ENCODE results near the gene NSG1.

Gene NSG1

DNA sequence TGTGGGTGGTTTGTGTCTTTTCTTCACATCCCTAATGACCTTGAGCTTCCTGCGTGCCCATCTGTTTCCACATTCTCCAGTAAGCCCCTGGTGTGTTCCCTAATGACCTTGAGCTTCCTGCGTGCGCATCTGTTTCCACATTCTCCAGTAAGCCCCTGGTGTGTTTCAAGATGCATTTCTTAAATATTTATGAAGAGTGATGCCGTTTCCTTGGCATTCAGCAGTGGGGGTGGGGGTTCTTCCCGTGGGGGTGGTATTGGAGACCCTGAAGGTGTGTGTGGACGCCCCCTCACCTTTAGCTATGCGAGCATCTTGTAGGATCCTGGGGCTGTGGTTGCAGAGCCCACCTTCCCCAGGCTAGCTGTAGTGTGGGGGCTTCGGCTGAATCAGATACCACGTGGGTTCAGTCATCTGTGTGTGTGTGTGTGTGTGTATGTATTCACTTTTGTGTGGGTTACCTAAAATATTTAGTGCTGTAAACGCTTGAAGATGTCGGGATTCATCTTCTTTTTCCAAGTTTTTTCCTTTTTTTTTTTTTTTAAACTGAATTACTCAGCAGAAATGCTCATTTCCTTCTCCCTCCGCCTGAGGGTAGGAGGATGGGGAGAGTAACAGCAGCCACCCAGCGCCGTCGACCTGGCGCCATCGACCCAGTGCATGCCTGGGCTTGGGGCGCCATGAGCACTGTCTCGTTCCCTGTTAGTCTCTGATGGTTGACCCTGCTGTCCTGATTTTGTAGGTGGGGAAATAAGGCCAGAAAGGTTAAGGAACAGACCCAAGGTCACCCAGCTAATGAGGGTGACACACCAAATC, 9.9 kb downstream of the NSG1 start:
- DNase-seq, result no peak

DNA sequence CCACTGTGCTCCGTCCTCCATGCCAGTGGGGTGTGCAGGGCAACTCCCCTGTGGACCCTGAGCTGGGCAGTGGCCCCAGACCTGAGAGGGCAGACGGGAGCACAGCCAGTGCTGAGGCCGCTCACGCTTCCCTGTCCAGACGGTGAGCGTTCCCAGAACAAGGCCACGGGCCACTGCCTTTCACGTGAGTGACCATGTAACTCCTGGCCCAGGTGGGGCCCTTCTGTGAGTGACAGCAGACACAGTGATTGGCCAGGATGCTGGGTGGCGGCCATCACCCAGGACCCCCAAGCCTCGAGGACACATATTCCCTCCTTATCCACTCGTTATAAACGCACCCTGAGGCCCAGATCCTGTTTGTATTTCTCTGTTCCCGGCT, 10.5 kb downstream of the NSG1 start:
- DNase-seq, result no peak

DNA sequence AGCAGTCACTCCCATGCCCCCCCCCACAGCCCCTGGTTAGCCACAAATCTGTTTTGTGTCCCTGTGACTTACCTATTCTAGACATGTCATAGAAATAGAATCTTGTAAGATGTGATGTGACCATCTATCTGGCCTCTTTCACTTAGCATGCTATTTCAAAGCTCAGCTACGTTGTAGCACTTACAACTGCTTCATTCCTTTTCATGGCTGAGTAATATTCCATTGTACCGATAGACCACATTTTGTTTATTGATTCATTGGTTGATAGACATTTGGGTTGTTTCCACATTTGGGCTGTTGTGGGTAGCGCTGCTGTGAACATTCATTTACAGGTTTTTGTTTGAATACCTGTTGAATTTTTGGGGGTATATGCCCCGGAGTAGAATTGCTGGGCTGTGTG, 11.5 kb downstream of the NSG1 start:
- no peak for DNase-seq

DNA sequence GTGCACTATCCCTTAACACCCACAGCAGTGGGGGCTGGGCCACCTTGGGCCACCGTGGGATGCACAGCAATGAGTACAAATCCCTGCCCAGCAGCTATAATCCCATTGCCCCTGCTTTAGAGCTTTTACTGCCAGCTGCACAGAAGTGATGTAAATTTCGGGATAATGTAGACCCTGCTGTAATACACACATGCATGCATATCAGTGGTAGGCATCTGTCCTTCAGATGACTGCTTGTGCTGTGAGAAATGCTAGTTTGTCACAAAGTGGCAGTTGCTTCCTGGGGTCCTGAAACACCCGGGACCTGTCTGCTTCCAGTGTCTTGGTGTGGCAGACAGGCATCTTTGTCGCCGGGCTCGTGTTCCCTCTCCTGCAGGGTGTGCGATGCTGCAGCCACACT, 14.1 kb downstream of the NSG1 start:
- no peak for DNase-seq

DNA sequence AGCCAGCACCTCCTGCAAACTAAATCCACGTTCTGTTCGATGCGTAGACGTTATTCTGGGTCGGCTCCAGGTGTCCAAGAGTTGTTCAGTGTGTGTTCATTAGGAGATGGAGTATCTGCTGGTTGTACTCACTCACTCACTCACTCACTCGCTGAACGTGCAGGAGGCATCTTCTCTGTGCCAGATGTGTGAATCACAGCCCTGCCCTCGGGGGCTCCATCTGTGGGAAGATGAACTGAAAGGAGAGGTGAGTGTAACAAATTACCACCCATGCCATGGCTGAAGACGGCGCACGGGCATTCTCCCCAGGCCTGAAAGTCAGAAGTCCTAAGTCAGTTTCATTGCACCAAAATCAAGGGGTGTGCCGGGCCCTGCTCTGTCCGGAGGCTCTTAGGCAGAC, 16.1 kb downstream of the NSG1 start:
- no peak for DNase-seq

DNA sequence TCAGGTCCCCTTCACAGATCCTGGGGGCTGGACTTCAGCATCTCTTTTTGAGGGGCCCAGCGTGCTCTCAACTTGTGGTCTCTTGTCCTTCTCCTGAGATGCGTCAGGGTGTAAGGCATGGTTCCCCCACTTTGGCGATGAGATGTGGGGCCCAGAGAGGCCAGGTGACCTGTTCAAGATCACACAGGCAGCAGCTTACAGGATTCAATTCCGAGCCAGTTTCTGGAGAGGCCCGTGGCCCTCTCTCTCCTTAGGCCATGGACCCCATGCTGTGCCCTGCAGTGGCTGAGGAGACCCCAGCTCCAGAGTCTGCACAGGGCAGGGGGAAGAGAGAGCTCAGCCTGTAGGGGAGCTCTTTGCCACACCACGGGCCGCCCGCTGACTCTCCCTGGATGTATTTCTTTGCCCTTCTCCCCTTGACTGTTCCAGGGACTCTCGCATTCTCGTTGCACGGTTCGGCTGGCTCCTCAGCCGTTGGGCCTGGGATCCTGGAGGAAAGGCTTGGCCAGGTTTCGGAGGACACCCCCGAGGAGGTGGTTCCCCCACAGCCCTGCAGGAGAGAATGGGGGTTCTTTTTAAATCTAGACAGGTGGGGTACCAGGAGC, 18.6 kb downstream of the NSG1 start:
- DNase-seq, result no peak

DNA sequence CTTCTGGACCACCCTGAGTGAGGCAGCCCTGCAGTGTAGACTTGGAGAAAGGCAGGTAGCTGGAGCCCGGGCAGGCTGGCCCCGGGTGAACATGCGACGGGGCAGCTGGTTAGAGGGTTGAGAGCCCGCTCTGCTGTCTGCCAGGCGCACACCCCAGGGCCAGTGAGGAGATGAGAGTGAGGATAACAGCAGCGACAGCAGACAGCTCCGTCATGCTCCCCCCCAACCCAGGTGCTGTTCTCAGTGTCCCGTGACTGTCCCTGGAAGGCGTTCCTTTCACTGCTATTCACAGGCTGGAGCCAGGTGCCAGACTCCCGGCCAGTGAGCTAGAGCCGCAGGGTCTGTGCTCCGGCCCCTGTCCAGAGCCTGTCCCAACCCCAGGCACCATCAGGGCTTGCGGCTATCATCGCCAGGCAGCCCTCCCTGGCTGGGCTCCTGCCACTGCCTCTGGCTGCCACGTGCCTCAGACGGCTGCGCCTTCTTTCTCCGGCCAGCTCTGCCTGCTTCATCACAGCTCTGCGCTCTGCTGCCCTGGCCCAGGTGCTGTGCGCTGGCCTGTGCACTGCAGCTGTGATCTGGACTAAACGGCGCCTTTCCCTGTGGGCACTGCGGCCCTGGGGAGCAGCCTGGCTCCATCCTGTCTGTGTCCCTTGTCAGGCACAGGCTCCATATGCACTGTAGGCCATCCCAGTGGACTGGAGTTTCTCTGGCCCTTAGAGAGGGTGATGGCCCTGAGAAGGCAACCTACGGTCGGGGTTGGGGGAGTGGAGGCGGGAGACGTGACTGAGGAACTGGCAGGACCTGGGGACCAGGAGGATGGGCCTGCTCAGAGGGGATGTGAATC, 19.8 kb downstream of the NSG1 start:
- DNase-seq, result no peak

DNA sequence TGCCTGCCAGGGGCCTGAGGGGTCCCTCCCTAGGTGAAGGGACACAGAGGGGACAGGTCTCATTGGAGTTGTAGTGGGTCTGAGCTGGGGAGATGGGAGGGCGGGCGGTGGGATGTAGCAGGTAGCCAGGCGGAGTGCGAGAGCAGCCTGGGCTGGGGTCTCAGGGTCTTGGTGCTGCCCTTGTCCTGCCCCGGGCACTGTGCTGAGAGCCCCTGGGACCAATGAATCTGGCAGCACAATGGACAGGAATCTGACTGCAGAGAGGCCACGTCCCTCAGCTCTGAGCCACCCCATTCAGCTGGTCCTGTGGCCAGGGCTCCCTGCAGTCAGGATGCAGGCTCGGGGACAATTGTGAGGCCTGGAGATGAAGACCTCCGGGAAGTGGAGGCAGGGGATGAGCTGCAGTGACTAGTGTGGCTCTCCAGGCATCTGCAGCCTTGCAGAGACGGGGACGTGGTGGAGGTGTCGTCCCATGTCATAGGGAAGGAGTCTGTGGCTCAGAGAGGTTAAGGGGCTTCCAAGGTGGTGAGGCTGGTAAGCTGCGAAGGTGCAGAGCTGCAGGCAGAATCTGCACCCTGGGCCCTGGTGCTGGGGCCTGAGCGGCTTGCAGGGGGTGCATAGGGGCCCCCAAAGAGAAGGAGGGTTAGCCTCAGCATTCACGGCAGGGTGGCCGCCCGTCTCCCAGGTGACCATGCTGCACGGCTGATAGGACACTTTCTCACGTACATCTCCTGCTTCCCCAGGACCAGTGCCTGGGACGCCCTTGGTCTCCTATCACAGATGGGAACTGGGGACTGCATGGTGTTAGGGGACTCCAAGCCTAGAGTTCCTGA, 20.6 kb downstream of the NSG1 start:
- no peak for DNase-seq

DNA sequence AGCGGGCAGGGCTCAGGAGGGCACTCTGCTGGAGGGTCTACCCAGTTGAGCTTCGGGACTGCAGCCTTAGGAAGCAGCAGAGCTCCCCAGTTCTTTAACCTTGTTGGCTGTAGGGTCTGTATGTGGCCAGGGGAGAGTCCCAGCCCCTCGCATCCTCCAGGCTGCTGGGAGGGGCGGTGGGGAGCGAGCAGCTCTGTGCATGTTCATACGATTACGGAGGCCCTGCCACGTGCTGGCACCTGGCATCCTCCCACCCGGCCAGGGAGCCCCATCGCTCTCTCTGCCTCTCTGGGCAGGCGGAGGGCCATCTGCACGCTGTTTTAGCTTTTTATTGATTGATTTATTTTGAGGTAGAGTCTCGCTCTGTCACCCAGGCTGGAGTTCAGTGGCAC, 21.2 kb downstream of the NSG1 start:
- no peak for DNase-seq

DNA sequence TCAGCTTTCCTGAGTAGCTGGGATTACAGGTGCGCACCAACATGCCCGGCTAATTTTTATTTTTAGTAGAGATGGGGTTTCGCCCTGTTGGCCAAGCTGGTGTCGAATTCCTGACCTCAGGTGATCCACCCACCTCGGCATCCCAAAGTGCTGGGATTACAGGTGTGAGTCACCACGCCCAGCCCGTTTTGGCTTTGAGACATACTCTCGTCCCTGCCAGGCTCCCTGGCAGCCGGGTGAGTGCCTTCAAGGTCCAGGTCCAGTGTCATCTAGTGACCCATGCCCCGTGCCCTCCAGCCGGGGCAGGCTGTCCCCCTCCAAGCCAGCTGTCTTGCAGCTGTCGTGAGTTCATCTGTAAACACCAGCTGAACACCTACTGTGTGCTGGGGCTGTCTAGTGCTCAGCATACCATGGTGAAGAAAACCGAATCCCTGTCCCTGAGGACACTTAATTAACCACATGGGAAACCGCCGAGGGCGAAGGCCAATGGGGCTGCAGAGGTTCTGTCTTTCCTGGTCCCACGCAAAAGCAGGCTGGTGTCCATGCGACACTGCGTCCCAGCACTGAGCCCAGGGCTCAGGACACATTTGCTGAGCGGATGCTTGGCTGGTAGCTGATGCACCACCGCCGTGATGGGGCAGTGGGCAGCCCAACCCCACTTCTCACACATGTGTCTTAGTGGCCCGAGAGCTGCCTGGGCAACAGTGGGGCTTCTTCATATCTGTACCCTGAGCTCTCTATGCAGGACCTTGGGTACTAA, 21.9 kb downstream of the NSG1 start:
- DNase-seq, result no peak

DNA sequence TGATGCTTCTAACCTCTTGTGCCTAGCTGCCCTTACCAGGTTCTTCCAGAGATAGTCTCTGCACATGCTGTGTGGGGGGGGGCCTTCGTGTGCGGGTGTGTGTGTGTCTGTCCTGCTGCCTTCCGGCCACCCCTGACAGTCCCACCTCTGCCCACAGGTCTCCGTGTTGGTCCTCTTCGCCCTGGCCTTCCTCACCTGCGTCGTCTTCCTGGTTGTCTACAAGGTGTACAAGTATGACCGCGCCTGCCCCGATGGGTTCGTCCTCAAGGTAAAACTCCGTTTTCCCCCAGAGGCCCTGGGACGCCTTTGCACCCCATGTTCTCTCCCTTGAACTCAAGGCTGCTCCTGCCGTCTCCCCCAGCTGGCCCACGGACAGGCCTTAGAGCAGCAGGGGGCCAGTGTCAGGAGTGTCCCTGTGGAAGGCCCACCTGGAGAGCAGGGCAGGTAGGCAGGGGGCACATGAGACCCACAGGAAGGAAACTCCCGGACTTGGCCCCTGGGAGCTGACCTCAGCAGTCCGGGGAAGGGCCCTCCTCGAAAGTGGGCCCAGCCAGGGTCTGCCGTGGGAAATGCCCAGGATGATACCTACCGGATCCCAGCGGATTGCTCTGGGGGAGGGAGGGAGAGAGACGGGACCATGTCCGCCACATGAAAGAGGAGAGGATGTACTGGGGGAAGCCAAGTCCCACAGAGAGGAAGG, 22.7 kb downstream of the NSG1 start:
- DNase-seq, result no peak

DNA sequence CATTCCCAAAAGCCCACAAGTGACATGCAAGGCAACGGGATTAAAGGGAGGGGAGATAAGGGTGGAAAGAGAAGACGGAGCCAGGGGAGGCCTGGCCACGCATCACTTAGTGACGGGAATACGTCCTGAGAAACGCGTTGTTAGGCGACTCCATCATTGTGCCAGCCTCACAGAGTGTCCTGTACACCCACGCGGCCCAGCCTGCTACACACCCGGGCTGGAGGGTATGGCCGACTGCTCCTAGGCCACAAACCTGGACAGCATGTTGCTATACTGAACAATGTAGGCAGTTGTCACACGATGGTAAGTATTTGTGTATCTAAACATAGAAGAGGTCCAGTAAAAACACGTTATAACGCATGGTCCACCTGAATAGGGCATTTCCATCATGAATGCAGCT, 23.4 kb downstream of the NSG1 start:
- no peak for DNase-seq

DNA sequence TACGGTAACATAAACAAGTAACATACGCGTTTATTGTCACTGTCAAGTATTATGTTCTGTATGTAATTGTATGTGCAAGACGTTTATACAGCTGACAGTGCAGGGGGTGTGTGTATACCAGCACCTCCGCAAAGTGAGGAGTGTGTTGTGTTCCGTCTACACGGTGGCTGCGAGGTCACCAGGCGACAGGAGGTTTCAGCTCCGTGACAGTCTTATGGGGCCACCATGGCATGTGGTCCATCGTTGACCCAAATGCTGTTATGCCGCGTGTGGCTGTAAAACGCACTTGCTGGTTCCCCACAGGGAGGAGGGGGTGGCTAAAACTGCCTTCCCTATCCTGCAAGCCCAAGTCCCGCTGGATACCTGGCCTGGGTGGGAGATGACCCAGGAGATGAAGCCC, 25.0 kb downstream of the NSG1 start:
- DNase-seq, result no peak

DNA sequence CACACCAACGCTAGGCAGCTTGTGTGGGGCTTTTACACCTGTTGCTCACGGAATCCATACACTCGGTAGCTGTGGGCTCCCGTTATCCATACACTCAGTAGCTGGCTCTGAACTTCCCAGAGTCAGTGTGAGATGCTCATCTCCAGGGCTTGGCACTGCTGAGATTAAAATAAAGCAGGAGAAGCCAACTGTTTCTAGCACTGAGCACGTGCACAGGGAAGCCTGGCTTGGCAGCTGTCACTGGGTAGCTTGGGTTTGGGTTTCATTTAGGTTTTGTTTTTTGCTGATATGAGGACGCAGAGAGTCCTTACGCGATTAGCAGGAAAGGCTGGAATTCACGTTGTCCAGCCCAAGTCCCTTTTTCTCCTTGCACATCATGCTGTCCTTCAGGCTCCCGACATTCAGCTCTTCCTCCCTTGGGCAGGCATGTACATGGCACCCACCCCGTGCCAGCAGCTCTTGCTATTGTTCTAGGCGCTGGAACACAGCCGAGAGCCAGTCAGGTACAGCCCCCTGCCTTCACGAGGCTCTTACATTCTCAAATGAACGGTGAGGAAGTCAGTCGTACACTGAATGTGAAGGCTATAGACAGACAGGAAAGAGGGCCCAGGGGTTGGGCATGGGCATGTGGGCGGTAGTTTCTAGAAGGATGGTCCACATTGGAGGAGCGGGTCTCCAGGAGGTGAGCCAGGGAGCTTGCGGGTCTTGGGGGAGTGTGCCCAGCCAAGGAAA, 25.9 kb downstream of the NSG1 start:
- no peak for DNase-seq

DNA sequence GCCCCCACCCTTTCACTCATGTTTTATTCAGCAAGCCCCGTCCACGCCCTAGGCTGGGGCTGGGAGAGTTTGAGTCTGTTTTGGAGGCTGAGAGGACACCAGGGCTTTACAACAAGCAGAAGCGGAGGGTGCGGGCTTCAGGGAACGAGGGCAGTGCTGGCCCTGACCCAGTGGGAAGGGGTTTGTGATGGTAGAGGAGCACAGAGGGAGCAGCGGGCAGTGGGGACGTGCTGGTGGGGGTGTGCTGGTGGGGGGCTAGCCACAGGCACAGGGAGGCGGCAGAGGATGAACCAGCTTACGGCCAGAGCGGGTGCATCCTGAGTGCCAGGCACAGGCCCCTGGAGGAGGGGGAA, 26.4 kb downstream of the NSG1 start:
- no peak for DNase-seq

DNA sequence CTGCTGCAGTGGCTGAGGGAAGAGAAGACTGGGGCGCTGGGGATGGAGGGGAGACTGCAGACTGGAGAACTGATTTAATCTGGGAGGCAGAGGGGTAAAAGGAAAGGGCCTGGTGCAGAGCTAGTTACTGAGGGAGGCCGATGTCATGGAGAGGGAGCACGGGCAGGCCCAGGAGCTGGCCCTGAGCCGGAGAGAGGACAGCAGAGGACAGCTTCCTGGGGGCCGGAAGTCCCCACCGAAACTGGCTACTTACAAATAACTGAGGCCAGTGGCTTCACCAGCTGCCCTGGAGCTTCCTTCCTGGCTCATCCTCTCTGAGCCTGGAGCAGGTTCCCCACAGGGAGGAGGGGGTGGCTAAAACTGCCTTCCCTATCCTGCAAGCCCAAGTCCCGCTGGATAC, 26.9 kb downstream of the NSG1 start:
- DNase-seq, result no peak

DNA sequence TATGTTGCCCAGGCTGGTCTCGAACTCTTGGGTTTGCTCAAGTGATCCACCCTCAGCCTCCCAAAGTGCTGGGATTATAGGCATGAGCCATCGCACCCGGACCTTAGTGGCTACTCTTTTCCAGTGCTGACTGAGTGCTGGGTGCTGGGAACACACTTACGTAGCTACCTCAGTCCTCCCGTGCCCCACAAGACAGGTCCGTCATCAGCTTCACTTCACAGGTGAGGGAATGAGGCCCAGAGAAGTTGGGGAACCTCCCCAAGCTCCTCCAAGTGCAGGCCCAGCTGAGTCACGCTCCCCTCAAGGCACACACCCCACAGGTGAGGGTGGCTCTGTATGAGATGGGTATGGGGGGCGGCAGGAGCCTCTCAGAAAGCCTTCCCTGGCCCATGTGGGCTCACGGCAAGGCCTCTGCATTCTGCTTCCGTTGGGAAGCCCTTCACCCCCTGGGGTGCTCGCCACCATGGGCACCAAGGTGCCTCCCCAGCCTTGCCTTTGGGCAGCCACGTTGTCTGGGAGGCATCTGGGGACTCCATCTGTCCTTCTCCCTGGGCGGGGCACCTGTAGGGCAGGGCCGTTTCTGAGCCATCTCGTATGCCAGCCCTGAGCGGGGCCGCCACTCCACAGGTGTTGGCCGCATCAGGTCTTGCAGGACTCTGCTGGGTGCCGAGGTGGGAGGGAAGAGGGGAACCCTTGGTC, 28.4 kb downstream of the NSG1 start:
- no peak for DNase-seq

DNA sequence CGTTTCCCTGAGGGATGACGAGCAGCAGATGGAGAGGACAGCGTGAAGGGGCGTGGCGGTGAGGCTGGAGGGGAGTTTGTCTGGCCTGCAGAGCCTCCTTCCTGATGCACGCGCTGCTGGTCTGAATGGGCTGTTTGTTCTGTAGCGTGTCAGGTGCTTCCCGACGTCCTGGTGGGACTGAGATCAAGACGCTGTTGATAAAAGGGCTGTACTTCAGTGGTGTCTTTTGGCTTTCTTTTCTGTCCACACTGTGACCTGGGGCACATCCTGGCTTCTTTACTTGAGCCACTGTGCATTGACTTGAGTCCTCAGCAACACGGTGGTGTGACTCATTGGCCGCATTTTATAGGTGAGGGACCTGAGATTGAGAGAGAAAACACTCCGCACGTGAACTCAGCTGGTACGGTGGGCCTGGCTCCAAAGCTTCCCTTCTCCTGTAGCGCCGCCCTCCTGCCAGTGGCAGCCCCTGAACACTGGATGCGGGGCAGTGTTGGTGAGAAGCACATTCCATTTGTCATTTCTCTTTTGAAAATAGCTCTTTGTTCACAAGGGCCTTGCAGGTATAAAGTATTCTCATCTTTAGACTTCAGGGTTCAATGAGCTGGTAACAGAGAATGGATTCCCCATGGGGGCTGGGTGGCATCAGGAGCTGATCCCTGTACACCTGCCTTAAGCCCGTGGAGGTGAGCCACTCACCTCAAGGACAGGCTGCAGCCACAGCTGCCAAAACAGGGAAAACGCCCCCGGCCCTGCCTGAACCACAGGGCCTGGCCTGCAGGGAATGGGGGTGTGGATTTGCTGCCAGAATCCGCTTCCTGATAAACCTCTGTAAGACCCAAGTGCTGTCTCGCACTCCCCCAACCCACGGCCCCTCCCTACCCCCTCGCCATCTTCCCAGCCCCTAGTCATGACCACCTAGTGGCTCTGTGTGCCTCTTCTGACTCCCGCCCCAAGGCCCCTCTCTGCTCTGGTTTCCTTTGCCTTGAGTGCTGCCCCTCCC, 29.2 kb downstream of the NSG1 start:
- DNase-seq, result no peak

DNA sequence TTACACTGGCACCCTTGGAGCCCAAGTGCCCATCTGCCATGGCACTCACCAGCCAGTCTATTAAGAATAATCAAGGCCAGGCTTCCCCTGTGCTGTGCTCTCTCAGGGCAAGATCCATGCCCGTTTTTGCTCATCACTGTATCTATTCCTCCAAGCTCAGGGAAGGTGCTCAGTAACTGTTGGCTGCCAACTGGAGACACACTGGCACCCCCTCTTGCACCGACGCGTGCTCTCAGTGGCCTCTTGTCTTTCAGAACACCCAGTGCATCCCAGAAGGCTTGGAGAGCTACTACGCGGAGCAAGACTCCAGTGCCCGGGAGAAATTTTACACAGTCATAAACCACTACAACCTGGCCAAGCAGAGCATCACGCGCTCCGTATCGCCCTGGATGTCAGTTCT, 30.1 kb downstream of the NSG1 start:
- no peak for DNase-seq
